HG02798 (cell line): ENCODE results near the gene CCDC102A.

Experiments used
- ATAC-seq: cut with Tn5 transposase; IDR thresholded peaks from one replicate; pipeline ENCODE4 v1.9.1; 2021; ENCODE audit warnings: mild to moderate bottlenecking; ENCODE audit not compliant: unreplicated experiment, poor library complexity

The CCDC102A gene

DNA sequence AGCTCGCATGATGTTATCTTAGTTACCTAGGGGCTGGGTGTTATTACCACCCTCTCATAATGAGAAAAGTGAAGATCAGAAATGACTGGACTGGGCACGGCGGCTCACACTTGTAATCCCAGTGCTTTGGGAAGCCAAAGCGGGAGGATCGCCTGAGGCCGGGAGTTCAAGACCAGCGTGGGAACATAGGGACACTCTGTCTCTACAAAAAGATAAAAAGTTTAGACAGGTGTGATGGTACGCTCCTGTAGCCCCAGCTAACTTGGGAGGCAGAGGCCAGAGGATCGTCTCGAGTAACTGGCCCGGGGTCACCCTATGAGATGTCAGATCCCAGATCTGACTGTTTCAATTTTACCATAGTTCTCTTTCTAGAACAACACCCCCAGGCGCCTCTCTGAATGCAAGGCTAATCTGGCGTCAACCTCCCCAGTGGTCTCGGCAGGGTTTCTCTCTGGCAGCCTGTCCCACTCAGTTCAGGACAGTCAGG is 1.9 kb upstream of the CCDC102A start:
- ATAC-seq: no peak

DNA sequence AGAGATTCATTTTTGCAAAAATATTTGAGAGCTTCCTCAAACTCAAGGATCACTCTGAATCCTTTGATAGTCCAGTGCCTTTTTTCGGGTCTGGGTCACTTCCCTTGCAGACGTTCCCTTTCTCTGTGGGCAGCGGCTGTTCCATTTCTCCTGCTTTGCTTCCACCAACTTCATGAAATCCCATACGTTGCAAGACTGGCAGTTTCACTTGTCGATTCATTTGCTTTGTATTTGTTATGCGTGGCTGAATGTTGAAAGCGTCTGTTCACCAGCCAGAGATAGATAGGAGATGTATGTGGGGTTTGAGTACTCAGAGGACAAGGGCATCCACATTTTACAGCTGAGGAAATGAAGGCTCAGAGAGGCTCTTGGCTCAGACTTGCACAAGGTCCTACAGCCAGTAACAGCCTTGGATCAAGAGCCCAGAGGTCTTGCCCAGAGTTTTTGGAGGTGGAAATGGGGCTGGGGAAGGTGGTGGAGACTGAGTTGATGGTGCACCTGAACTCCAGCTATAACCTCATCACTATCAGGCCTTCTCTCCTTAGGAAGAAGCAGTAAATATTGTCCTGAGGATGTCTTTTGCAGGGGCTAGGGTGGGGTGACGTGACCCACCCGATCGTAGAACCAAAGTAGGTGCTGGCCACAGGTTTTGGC is 1.3 kb upstream of the CCDC102A start:
- ATAC-seq: no peak

DNA sequence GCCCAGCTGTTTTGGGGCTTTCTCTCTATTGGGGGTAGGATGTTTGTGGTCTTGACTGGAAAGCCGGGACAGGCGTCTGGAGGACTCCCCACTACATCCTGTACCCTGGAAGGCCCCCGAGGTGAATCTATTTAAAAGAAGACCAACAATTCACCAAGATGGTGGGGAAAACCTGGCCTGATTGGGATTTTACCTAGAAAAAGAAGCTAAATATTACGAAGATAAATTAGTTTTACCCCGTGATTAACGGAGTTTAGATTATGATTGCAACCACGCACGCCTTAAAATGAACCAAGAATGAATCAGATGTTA is 779 bp upstream of the CCDC102A start:
- no peak for ATAC-seq

DNA sequence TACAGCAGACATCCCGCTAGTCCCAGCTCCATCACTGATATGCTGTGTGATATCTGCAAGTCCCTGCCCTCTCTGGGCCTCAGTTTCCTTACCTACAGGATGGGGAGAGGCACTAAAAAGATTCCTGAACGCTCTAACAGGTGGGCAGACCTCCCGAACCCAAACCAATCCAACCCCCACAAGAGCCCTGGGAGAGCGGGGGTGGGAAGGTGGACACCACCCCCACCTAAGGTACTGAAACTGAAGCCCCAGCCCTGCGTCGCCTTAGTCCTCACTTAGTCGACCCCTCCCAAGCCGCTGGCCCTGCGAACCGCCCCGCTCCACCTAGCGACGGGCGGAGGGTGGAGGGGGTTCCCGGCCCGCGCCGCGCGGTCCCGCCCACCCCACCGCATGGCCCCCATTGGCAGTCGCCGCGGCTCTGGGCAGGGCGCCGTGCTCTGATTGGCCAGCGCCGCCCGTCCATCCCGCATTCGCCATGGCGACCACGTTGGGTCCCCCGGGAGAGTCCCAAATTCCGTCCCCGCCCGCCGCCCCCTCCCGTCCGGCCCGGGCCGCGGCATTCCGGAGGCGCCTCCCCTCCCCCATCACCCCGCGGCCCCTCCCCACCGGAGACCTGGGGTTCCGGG is 578 bp downstream of the CCDC102A start:
- ATAC-seq: peak; percentile 79

DNA sequence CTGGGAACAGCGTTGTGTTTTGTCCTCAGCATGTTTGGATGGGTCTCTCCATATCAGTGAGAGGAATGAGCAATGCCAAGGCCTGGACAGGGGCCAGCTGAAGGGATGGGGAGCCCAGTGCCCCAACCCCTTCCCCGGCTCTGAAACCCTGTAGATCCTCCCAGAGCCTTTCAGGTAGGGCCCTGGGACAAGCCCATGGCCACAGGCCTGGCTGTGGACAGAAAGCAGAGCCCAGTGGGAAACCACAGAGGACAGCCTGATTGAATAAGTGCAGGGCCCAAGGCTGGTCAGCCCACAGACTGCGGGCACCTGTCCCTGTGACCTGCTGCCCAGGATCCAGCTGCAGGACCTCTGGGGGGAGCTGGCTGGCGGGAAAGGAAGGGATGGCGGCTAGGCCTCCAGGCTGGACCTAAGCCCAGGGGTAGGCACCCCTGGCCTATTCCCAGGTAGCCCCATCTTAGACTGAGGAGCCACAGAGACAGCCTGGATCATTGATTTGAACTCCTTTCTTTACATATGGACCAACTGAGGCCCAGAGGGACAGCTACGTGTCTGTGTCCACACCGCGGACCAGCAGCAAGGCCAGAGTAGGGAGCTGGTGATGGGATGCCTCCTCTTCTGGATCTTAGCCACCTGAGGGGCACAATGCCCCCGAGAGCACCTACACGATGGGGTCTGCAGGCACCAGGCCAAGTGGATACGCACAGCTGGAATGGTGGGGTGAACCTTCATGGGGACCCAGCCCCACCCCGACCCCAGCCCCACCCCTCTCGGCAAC is 1.3 kb downstream of the CCDC102A start:
- no peak for ATAC-seq

DNA sequence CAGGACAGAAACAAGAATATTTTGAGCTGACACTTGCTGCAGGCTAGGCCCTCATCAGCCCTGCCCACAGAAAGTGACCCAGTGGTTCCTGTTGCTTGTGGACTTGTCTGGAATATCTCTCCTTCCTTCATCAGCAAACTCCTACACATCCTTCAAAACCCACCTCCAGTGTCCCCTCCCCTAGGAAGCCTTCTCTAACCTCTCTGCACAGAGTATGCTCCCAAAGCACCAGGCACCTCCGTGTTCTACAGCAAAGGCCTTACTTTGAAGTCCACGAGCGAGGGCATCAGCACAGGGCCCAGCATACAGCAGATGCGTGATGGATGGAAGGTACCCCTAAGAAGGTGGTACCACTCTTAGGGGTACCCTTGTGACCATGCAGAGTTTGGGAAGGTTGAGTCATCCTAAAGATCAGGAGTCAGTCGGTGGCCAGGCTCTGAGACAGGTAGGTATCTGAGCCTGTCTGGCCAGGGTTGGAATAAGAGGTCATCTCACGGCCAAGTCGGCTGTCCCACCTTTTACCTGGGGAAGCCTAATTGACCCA is 2.0 kb downstream of the CCDC102A start:
- ATAC-seq: no peak

DNA sequence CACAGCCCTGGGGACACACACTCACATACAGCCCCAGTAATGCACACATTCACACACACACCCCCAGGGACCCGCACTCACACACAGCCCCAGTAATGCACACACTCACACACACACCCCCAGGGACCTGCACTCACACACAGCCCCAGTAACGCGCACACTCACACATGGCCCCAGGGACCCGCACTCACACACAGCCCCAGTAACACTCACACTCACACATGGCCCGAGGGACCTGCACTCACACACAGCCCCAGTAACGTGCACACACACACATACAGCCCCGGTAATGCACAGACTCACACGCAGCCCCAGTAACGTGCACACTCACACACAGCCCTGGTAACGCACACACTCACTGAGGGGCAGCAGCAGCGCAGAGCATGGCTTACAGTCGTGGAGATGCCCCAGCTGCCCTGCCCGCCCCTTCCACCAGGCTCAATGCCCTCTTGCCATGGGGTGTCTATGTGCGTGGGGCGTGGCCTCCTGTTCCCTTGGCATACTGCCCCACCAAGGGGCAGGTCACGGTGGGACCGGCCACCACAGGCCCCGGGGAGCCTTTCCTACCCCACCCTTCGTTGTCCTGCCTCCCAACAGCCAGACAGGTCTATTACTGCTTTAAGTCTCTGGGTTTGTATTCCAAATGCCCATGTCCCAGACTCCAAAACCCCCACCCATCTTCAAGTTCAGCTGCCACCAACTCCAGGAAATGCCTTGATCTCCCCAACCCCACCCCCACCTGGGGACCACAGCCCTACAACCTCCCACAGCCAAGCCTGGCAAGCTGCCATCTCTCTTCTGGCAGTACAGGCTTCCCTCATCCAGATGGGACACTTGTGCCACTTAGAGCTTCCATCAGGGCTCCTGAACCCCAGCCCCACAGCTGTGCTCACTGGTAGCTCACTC is 2.7 kb downstream of the CCDC102A start:
- no peak for ATAC-seq

DNA sequence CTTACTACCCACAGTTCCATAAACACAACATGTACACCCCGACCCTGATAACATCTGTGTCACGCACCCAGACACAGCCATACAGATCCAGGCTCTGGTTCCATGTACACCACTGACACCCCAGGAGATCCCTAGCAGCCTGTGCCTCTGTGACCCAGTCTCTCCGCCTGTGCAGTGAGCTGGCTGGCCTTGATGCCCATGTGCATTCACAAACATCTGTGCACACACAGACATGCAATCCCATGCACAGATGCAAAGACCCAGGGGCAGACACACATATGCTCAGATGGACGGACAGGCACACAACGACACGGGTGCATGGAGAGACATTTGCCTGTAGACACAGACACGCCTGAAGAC is 4.1 kb downstream of the CCDC102A start:
- ATAC-seq: no peak

DNA sequence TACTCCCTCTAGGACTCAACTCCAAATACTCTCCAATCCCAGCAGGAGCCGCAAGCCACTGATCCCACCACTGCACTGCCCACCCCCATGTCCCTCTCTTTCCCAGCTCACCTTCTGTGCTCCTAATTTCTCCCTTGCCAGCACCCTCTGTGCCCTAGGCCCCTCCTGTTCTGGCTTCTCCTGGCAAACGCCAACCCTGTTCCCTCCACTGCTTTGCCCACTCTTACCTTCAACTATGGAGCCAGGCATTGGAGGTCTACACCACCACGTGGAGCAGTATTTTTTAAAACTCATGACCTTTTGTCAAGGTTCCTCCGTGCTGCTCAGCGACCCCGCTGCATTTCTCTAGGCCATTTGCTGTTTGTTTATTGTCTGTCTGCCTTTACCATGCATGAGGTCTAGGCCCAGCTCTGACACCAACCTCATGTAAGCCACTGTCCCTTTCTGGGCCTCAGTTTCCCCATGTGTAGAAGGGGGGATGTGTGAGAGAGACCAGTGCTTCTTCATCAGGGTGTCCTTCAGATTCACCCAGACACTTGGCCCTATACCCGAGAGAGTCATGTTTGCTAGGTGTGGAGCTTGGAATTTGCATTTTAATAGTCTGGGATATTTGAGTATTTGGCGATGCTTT is 4.6 kb downstream of the CCDC102A start:
- no peak for ATAC-seq

DNA sequence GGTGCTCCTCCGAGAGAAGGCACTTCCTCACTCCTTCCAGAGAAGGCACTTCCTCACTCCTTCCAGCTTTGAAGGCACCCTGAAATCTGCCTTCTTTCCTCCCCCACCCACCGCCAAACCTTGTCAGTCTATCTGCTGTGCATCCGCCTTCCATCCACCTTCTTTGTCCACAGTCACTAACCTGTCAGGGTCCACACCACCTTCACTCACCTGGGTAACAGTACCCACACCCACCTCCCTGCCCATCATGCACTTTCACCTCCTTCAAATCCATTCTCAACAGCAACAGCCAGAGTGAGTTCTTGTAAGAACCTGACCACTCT is 5.2 kb downstream of the CCDC102A start:
- no peak for ATAC-seq

DNA sequence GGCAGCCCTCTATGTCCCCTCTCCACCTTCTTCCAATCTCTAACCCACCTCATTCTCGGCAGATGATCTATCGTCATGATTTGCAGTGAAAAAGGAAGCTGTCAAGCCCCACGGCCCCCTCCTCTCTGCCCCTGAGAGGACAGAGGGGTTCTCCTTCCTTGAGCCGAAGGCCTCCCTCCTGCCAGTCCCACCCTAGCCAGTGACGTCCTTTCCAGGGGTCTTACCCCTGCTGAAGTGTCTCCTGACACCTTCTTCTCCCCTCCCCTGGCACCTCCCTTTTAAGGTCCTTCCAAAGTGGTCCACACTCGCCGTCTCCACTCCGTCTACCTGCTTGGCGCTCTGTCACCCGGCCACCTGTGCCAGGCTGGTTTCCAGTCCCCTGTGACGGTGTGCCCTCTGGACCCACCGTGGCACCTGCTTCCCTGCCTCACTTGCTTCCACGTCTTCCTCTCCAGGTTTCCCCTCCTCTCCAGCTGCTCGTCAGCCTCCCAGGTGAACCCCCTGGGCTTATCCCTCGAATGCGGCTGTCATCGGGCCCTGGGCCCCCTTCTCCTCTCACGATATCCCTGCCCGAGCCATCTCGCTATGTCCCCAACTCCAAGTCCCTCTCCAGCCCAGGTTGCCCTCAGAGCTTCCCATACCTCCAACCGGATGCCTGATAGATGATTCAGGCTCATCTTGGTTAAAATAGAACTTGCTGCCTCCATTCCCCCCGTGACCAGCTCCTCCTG is 5.7 kb downstream of the CCDC102A start:
- no peak for ATAC-seq

DNA sequence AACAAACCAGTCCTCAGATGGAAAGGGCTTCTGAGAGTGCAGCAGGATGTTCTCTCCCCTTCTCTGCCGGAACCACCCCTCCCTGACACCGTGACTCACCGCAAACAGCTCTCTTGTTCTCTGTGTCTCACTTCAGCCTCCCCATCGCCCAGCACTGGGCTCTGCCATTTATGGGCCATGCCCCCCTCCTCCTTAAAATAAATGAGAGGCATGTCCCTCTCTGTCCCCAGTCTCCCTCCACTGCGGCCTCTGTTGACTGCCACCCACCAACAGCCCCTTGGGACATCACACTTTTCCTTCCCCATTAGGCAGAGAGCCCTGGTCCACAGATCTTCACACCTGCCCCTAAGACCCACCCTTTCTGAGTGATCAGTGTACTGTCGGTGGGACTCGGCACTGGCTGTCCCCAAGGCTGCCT is 6.3 kb downstream of the CCDC102A start:
- peak; percentile 61 for ATAC-seq

DNA sequence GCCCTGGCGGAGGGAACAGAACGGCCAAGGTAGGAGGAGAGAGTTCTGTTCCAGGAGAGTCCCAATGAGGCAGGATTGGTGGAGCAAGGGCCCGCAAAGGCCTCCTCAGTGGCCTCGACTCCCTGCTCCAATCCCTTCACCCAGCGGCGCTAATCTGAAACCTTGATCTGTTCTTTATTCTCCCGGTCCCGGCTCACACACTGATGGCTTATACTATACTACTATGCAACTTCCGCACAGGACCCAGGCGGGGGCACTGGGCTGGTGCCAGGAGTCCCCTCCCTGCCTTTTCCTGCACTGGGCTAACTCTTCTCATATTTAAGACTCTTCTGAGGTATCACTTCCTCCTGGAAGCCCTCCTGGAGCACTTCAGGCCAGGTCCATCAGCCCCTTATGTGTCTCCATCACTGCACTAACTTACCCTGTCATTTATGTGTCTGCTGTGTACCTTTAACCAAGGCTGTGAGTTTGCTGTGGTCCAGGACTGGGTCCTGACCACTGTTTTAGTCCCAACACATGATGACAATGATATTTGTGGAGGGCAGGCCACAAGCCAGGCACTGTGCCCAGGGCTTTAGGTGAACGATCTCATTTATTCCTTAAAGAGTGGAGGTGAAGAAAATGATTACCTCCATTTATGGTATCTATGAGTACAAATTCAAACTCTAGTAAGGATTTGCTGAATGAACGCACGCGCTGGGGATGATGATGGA is 6.8 kb downstream of the CCDC102A start:
- no peak for ATAC-seq

DNA sequence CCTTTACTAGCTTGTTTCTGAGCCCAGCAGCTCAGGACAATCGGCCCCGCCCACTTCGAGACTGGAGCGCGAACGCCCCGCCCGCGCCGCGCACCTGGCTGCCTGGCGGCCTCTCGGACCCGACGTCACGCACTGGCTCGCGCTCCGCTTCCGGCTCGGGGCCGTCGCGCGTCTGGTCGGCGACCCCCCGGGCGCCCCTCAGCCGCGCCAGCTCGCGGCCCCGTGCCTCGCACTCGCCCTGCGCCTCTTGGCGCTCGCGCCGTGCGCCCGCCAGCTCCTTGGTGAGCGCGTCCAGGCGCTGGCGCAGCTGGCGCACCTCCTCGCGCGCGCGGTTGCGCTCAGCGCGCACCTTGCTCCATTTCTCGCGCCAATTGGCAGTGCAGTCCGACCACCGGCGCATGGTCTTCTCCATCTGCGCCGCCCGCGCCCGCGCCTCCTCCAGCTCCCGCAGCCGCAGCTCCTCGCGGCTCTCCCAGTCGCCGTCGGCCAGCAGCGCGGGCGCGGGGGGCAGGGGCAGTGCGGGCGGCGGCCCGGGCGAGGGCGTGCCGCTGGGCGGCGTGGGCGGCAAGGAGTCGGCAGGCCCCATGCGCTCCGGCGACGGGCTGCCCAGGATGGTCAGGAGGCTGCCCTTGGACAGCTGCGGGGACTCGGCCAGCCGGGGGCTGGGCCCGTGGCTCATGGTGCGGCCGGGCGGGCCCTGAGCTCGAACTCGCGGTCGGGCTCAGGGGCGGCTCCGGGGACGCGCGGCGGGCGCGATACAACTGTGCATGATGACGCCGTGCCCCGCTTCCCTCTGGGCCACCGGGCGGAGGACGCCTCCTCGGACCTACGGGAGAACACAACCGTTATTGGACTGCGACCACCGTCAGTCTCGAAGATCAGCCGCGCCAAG is 7.6 kb downstream of the CCDC102A start:
- no peak for ATAC-seq

DNA sequence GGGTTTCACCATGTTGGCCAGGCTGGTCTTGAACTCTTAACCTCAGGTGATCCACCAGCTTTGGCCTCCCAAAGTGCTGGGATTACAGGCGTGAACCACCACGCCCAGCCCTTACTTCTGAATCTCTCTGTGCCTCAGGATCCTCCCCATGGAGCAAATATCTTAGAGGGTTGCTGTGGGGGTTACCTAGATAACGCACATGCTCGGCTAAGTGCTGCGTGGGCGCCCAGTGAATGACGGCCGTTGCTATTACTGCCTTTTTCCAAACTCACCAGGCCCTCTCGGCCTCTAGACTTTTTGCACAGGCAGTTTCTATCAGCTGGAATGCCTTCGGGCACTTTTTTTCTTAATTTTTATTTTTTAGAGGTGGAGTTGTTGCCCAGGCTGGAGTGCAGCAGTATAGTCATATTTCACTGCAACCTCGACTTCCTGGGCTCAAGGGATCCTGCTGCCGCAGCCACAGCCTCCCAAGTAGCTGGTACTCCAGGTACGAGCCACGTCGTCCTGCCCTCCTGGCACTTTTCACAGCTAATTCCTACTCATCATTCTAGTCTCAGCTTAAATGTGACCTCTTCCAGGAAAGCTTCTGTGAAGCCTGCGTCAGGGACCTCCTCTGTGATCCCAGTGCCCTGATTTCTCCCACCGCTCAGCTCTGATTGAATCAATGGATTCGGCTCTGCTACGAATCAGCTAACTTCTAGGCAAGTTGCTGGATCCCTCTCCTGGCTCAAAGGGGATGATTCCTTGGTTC is 8.6 kb downstream of the CCDC102A start:
- ATAC-seq: no peak

DNA sequence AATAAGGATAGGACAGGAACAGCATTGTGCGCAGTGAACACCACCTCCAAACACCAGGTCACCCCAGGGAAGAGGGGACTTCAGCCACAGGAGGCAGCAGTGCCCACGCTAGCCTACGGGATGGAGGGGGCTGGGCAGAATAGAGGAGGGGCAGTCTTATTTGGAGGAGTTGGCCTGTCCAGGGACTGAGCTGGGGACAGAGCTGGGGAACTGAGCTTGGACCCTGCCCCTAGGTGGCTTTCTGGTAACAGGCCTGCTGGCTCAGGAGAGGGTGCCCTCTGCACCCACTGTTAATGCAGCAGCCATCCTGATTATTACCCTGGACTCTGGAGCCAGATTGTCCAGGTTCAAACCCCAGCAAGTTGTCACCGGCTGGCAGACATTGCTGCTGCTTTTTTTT is 9.3 kb downstream of the CCDC102A start:
- ATAC-seq: no peak

DNA sequence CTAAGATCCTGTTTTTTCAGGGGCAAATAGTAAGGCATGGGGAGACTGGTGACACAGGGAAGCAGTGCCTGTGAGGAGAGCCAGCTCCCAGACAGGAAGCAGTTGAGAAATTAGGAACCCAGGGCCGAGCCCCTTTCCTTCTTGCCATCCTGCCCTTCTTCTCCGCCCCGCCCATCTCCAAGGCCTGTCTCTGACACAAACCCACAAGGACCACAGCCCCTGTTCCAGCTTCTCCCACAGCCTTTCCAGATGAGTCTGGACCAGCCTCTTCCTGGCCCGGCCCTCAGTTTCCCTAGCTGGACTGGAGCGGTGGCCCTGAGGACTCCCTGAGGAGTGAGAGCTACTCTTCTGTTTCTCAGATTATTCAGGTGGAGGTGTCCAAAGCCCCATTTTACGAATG is 9.9 kb downstream of the CCDC102A start:
- no peak for ATAC-seq
